Measurements from ENCODE around the gene COPS7A.
A peak's percentile ranks its signal among the peaks of the same experiment; 100 is the strongest.

Gene COPS7A

GRCh38 chr12:6771509-6772330 is 47.9 kb downstream of the COPS7A start:
- no peak for TF ChIP-seq REST (IDR thresholded peaks at IDR 0.05; ENCODE audit: insufficient read depth in 1 of 2, low read depth in 2 of 2, low read length in 2 of 2)
- TF ChIP-seq POLR2AphosphoS5 (IDR thresholded peaks at IDR 0.05; ENCODE audit: low read depth, low read length) = peak; percentile 18; the same call in 1 of the 2 replicates
- no peak for TF ChIP-seq SIN3A (IDR thresholded peaks at IDR 0.05; ENCODE audit: borderline replicate concordance, insufficient read depth, low read length)
- TF ChIP-seq TAF1 (IDR thresholded peaks at IDR 0.05; ENCODE audit: borderline replicate concordance, insufficient read depth, low read length) = no peak
- no peak for TF ChIP-seq FOXP2 (optimal IDR thresholded peaks at IDR 0.05; ENCODE audit: borderline replicate concordance, extremely low read depth, extremely low read length, insufficient read depth)

GRCh38 chr12:6772331-6772695 is 48.5 kb downstream of the COPS7A start, which contains the start of gene LAG3:
LAG3 (plus strand) TSS chr12:6772520; CDS start chr12:6772853, 333 bp downstream.
- TF ChIP-seq POLR2AphosphoS5 (IDR thresholded peaks at IDR 0.05; ENCODE audit: low read depth, low read length) (0 out of 2 replicates have a peak, but pooled peaks have one; percentile 3), REST (IDR thresholded peaks at IDR 0.05; ENCODE audit: insufficient read depth in 1 of 2, low read depth in 2 of 2, low read length in 2 of 2) (no peak)

- no peak for TF ChIP-seq FOXP2 (optimal IDR thresholded peaks at IDR 0.05; ENCODE audit: borderline replicate concordance, extremely low read depth, extremely low read length, insufficient read depth)
- TF ChIP-seq POLR2AphosphoS5 (IDR thresholded peaks at IDR 0.05; ENCODE audit: low read depth, low read length) = no peak
- TF ChIP-seq SIN3A (IDR thresholded peaks at IDR 0.05; ENCODE audit: borderline replicate concordance, insufficient read depth, low read length) = no peak
- TF ChIP-seq TAF1 (IDR thresholded peaks at IDR 0.05; ENCODE audit: borderline replicate concordance, insufficient read depth, low read length) = no peak
- TF ChIP-seq REST (IDR thresholded peaks at IDR 0.05; ENCODE audit: insufficient read depth in 1 of 2, low read depth in 2 of 2, low read length in 2 of 2) = no peak
Measured at GRCh38 chr12:6772726-6773589, 49.1 kb downstream of the COPS7A start.

- TF ChIP-seq FOXP2 (optimal IDR thresholded peaks at IDR 0.05; ENCODE audit: borderline replicate concordance, extremely low read depth, extremely low read length, insufficient read depth) (no peak), SIN3A (IDR thresholded peaks at IDR 0.05; ENCODE audit: borderline replicate concordance, insufficient read depth, low read length) (no peak), POLR2AphosphoS5 (IDR thresholded peaks at IDR 0.05; ENCODE audit: low read depth, low read length) (no peak), TAF1 (IDR thresholded peaks at IDR 0.05; ENCODE audit: borderline replicate concordance, insufficient read depth, low read length) (no peak), REST (IDR thresholded peaks at IDR 0.05; ENCODE audit: insufficient read depth in 1 of 2, low read depth in 2 of 2, low read length in 2 of 2) (no peak)
Measured at GRCh38 chr12:6773590-6774351, 49.9 kb downstream of the COPS7A start.

Measured in PFSK-1 (cell line).